ENCODE results near the gene SSX2IP. TPM values are rescaled to one million over a fixed set of nuclear protein-coding genes. Genes with fewer than 3 reads are reported as not detected.

SSX2IP gene
- total RNA-seq, 6 experiments from 2014 or later = 5.0 to 16.1 (median 8.3) TPM

- TF ChIP-seq POLR2A (IDR thresholded peaks at IDR 0.05) = no peak
- no peak for TF ChIP-seq CTCF (IDR thresholded peaks at IDR 0.05)
- DNase-seq (no peak), ATAC-seq (no peak)
- no peaks in the 10 kb centered on the region for H3K36me3 ChIP-seq
- H3K27me3 ChIP-seq = no peaks in the 10 kb centered on the region
- H3K9me3 ChIP-seq = no peaks in the 10 kb centered on the region
- H3K27ac ChIP-seq = no peak overlapping the region
- intact Hi-C loops (cut with DNase I) = no loop called here
- WGBS (ENCODE audit: insufficient coverage, low coverage, low lambda C conversion rate, missing lambda C conversion rate) = 78% methylated on average over 8 of the region's 8 CpGs
- H3K4me1 ChIP-seq = no peaks in the 10 kb centered on the region
- H3K4me3 ChIP-seq = peak overlapping the region in 1 of 3 donors; percentile 85
Observed at GRCh38 chr1:84688463-84689061, 1.7 kb downstream of the SSX2IP start.

GRCh38 chr1:84687714-84688462 lies 2.4 kb downstream of the SSX2IP start:
- Histone ChIP-seq H3K4me1 (no peaks in the 10 kb centered on the region), H3K4me3 (no peak overlapping the region), H3K9me3 (no peaks in the 10 kb centered on the region), H3K27ac (no peak overlapping the region), H3K27me3 (no peaks in the 10 kb centered on the region), H3K36me3 (no peaks in the 10 kb centered on the region)
- TF ChIP-seq CTCF (IDR thresholded peaks at IDR 0.05) (no peak), POLR2A (IDR thresholded peaks at IDR 0.05) (no peak)
- ATAC-seq = no peak
- WGBS (ENCODE audit: insufficient coverage, low coverage, low lambda C conversion rate, missing lambda C conversion rate) = 89% methylated on average over 5 of the region's 5 CpGs
- intact Hi-C loops (cut with DNase I) = no loop called here
- no peak for DNase-seq

- 100% methylated on average over 1 of the region's 1 CpG for whole genome bisulfite sequencing (ENCODE audit: insufficient coverage, low coverage, low lambda C conversion rate, missing lambda C conversion rate)
- no peak for ATAC-seq
- DNase-seq = no peak
- Histone ChIP-seq H3K4me3 (no peak overlapping the region), H3K36me3 (no peaks in the 10 kb centered on the region), H3K27me3 (no peaks in the 10 kb centered on the region), H3K27ac (no peak overlapping the region), H3K4me1 (no peaks in the 10 kb centered on the region), H3K9me3 (no peaks in the 10 kb centered on the region)
- intact Hi-C loops (cut with DNase I) = no loop called here
- no peak for TF ChIP-seq CTCF (IDR thresholded peaks at IDR 0.05)
- TF ChIP-seq POLR2A (IDR thresholded peaks at IDR 0.05) = no peak
Observed at GRCh38 chr1:84686223-84686622, 4.0 kb downstream of the SSX2IP start.

- Histone ChIP-seq H3K27ac (no peak overlapping the region), H3K4me1 (peaks cover 0 to 3% (median 0%) of the 10 kb centered on the region in 4 donors), H3K27me3 (no peaks in the 10 kb centered on the region), H3K36me3 (no peaks in the 10 kb centered on the region), H3K9me3 (no peaks in the 10 kb centered on the region), H3K4me3 (no peak overlapping the region)
- DNase-seq = no peak
- no peak for TF ChIP-seq CTCF (IDR thresholded peaks at IDR 0.05)
- TF ChIP-seq POLR2A (IDR thresholded peaks at IDR 0.05) = no peak
- WGBS (ENCODE audit: insufficient coverage, low coverage, low lambda C conversion rate, missing lambda C conversion rate) = 92% methylated on average over 2 of the region's 2 CpGs
- no peak for ATAC-seq
- intact Hi-C loops (cut with DNase I) = no loop called here
Observed at GRCh38 chr1:84683508-84683907, 6.8 kb downstream of the SSX2IP start.

Data from right lobe of liver (tissue), 6 donors.